GM21825 (cell line): ENCODE results near the gene SLFN14.
"Not testable (repeated sequence)": the region's sequence is repeated elsewhere in the genome, so short reads cannot be mapped to it uniquely, and the experiment has no call there.

Experiments
- ATAC-seq: cut with Tn5 transposase; IDR thresholded peaks from one replicate; pipeline ENCODE4 v1.9.1; 2021; ENCODE audit warnings: mild to moderate bottlenecking, moderate library complexity; ENCODE audit not compliant: unreplicated experiment

SLFN14 gene

GRCh38 chr17:35559495-35560210, 966 bp downstream of the SLFN14 start:
- ATAC-seq: no peak

GRCh38 chr17:35557353-35557752, 3.3 kb downstream of the SLFN14 start:
- no peak for ATAC-seq

GRCh38 chr17:35555691-35556090, 4.9 kb downstream of the SLFN14 start:
- no peak for ATAC-seq

GRCh38 chr17:35554668-35555067, 6.0 kb downstream of the SLFN14 start:
- ATAC-seq: no peak

- ATAC-seq: no peak
These were observed 7.3 kb downstream of the SLFN14 start for GRCh38 chr17:35553310-35553709.

GRCh38 chr17:35548978-35549377, 11.6 kb downstream of the SLFN14 start:
- ATAC-seq: no peak

- ATAC-seq: no peak
These were observed 12.3 kb downstream of the SLFN14 start for GRCh38 chr17:35548208-35548810.

- ATAC-seq: no peak
These were observed 14.1 kb downstream of the SLFN14 start for GRCh38 chr17:35546487-35546886.

- ATAC-seq: no peak
These were observed 15.5 kb downstream of the SLFN14 start for GRCh38 chr17:35545150-35545549.

- ATAC-seq: no peak
These were observed 16.8 kb downstream of the SLFN14 start for GRCh38 chr17:35543856-35544255.

- ATAC-seq: no peak
These were observed 17.6 kb downstream of the SLFN14 start for GRCh38 chr17:35542990-35543389.

- no peak for ATAC-seq
These were observed 19.2 kb downstream of the SLFN14 start for GRCh38 chr17:35541434-35541833.

GRCh38 chr17:35540589-35541404, 19.8 kb downstream of the SLFN14 start:
- no peak for ATAC-seq

GRCh38 chr17:35539659-35540026, 21.0 kb downstream of the SLFN14 start:
- no peak for ATAC-seq

- no peak for ATAC-seq
These were observed 22.9 kb downstream of the SLFN14 start, which contains the start of gene SLFN12L for GRCh38 chr17:35537601-35538141. Gene SLFN12L (minus strand): TSS chr17:35537678. CDS start chr17:35522364, 15,314 bp downstream.

GRCh38 chr17:35536664-35537171, 23.9 kb downstream of the SLFN14 start:
- no peak for ATAC-seq

- not testable (repeated sequence) for ATAC-seq
These were observed 25.2 kb downstream of the SLFN14 start for GRCh38 chr17:35535406-35535805.

GRCh38 chr17:35534576-35535093, 26.0 kb downstream of the SLFN14 start:
- no peak for ATAC-seq

- no peak for ATAC-seq
These were observed 29.5 kb downstream of the SLFN14 start for GRCh38 chr17:35531160-35531559.

- ATAC-seq: no peak
These were observed 30.8 kb downstream of the SLFN14 start for GRCh38 chr17:35529866-35530265.

GRCh38 chr17:35529326-35529725, 31.3 kb downstream of the SLFN14 start:
- ATAC-seq: not testable (repeated sequence)
